Measurements from ENCODE around the gene ETHE1. TPM values are rescaled to one million over a fixed set of nuclear protein-coding genes. Genes with fewer than 3 reads are reported as not detected.

The ETHE1 gene
- total RNA-seq, 1 donor from 2014 or later = 54.9 TPM

DNA sequence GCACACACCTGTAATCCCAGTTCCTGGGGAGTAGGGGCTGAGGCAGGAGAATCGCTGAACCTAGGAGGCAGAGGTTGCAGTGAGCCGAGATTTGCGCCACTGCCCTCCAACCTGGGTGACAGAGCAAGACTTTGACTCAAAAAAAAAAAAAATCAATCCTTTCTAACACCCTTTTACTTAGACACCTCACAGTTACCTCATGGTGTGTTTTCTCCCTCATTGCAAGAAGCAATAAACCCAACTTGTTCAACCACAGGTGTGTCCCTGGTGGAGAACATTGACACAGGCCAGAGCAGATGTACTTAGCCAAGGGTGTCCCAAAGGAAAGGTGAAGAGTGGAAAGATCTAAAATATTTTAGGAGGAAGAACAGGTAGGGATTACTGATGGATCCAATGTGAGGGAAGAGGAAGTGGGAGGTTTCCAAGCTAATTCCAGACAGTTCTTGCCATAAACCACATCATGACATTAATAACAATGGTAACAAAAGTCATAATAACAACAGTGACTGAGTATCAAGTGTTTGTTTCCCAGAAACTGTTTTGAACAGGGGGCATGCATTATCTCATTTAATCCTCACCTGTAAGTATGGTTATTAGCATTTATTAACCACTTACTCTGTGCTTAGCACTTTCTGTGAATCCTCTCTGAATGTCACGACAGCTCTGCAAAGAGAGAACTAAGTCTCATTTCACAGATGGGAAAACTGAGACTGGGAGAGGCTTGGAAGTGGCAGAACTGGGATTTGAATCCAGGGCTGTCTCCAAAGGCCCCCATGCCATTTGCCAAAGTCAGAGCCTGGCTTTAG, 58.4 kb downstream of the ETHE1 start:
- intact Hi-C loops (cut with micrococcal nuclease) = loop anchor here (10.0 kb wide), 1 partner anchor 316 kb away; the partner anchor contains the start of gene KCNN4

DNA sequence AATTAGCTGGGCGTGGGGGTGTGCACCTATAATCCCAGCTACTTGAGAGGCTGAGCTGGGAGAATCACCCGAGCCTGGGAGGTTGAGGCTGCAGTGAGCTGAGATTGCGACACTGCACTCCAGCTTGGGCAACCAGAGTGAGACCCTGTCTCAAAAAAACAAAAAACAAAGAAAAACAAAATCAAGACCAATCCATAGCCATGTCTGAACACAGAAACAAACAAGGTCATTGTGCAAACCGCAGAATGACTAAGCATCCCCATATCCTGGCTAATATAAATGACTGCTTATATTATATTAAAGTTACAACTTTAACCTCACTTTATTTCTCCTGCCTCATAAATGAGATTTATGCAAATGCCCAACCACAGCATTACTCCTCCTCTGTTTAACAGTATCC, 59.3 kb downstream of the ETHE1 start:
- intact Hi-C loops (cut with micrococcal nuclease) = loop anchor here (10.0 kb wide), 1 partner anchor 317 kb away; the partner anchor contains the start of gene KCNN4

DNA sequence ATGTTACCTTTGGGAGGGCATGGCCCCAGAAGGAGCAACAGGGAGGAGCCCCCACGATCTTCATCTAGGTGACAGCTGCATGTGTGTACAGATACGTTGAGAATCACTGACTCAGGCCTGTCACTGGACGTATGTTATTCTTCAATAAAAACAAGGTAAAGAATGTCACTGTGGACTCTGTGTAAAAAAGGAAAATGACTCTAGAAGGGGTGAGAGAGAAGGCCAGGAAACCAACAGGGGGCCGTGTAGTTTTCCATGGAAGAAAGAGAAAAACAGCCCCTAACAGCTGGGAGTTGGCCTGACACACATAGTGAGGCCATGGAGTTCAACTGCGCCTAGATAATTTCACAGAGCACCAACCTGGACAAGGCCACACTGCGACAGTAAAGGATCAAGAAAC, 59.7 kb downstream of the ETHE1 start:
- intact Hi-C loops (cut with micrococcal nuclease) = loop anchor here (10.0 kb wide), 1 partner anchor 318 kb away; the partner anchor contains the start of gene KCNN4

DNA sequence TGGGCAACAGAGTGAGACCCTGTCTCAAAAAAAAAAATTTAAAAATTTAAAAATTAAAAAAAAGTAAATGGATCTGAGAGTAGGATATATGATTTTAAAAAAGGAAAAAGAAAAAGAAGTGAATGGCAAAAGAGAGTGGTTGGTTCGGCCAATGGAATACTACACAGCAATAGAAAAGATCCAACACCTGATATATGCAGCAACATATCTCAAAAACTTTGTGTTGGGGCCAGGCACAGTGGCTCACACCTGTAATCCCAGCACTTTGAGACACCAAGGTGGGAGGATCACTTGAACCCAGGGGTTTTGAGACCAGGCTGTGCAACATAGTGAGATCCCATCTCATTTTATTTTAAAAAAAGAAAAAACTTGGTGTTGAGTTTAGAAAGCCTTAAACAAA, 60.2 kb downstream of the ETHE1 start:
- intact Hi-C loops (cut with micrococcal nuclease) = loop anchor here (10.0 kb wide), 1 partner anchor 318 kb away; the partner anchor contains the start of gene KCNN4

DNA sequence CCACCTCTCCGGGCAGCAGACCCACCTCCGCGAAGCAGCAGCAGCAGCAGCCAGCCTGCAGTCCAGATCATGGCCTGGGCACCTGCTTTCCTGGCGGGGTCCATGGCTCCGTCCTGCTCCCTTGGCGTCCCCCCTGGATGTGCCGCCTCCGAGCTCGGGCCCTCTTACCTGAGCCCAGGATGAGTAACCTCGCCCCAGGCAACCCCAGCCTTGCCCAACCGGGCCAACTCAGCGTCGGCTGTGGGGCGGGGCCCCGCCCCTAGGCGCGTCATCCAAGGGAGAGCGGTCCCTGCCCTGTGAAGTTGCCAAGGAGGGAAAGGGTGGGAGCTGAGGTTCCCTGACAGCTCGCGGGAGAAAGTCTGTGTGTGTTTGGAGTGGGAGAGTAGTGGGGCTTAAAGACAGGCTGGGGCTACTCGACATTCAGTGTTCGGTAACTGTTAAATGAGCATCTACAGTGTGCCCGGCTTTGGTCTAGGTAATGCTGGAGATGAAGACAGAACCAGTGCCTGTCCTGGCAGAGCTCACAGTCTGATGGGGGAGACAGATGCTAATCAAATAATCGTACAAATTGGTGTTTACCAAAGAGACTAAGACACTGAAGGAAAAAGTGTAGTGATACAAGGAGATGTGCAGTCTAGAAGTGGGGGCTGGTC, 61.4 kb downstream of the ETHE1 start, which contains the start of gene LYPD3:
Gene LYPD3 (minus strand): TSS at position 141 of the 653 bp plus-strand sequence. CDS start 37 bp downstream, at position 104.
- intact Hi-C loops (cut with micrococcal nuclease) = loop anchor here (10.0 kb wide), 1 partner anchor 319 kb away; the partner anchor contains the start of gene KCNN4

DNA sequence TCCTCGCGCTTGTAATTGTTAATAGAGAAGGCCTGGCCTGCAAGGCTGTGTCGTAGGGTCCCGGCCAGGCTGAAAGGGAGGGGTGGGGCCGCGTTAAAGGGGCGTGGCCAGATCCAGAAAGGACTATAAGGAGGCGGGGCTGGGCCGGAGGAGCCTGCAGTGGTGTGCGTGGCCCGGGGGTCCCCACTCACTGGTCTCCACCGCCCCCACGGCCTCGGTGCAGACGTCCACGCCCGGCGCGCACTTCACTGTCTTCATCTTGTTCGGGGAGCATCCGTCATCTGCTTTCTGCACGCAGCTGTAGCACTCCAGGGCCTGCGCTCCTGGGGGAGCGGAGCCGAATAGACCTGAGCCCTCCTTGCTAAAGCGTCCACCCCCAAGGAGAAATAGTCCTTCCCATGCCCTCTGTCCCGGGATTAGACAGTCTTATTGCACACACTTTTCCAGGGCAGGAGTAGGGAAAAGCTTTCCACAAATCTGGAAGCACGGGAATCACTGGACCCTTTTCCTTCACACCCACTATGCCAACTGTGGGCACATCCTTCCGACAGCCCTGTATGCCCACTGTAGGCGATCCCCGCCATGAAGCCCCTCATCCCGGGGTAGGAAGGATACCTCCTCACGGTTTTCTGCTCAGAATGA, 62.7 kb downstream of the ETHE1 start:
- intact Hi-C loops (cut with micrococcal nuclease) = loop anchor here (5.0 to 10.0 kb wide), 2 partner anchors 133 to 321 kb away; partner anchors contain the start of genes IRGQ, KCNN4 and ZNF576

DNA sequence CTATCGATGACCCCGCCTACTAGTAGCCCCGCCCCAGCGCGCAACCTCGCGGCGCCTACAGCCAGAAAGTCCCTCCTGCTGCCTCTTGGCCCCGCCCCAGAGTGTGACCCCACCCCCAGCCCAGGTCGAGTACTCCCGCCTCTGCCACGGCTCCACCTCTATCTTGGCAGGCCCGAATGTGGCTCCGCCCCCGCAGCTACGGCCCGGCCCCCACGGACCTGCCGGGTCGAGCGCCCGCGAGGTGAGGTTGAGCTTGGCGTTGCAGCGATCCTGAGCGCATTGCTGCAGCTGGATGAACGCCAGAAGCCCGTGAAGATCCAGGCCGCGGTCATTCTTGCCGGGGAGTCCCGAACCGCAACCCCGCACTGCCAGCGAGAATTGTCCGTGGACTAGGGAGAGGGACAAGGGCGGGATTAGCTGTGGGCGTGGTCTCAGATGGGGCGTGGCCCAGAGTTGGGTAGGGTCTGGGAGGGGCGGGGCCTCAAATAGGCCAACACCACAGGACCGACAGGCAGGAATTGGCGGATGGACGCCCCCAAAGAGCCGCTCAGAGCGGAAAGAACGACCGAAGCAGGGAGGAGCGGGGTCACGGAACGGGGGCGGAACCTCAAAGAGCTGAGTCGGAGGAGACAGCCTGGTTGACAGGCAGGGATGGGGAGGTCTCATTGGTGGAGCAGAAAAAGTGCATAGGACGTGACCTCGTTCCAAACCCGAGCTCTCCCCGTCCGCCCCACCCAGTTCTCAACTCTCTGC, 63.4 kb downstream of the ETHE1 start:
- intact Hi-C loops (cut with micrococcal nuclease) = loop anchor here (1.0 to 10.0 kb wide), 8 partner anchors 12 to 321 kb away; partner anchors contain the start of genes IRGQ, KCNN4, PHLDB3 and ZNF576

DNA sequence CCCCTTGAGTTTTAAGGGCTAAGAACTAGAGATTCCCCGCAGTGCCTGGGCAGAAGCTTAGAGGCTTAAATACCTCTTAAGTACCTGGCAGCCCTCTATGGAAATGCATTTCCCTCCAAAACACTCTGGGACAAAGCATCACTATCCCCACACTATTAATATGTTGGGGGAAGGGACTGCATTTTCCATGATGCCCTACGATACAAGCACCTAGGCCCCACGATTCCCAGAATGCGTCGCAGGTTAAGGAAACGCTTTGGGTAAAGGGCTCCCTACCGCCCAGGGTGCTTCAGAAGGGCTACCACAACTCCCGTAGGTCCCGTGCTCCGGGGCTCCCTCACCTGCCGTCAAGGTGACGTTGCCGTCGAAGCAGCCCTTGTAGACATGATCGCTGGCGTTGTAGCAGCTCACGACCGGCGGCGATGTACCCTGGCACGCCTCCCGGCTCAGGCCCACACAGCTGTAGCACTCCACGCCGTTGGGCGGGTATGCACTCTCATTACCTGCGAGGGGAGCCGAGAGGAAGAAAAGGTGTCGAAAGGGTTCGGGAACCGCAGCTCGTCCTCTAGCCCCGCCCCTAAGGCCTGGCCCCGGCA, 64.1 kb downstream of the ETHE1 start:
- intact Hi-C loops (cut with micrococcal nuclease) = loop anchor here (1.0 to 10.0 kb wide), 8 partner anchors 12 to 322 kb away; partner anchors contain the start of genes IRGQ, KCNN4, PHLDB3 and ZNF576

DNA sequence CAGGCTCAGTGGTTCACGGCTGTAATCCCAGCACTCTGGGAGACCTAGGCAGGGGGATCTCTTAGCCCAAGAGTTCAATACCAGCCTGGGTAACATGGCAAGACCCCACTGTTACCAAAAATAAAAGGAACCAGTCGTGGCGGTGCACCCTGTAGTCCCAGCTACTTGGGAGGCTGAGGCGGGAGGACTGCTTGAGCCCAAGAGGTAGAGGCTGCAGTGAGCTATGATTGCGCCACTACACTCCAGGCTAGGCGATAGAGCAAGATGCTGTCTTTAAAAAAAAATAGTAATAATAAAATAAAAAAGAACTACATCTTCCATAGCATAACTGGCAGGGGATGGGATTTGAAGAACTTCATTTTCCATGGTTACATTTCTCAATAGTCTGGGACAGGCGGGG, 64.6 kb downstream of the ETHE1 start:
- intact Hi-C loops (cut with micrococcal nuclease) = loop anchor here (5.0 to 10.0 kb wide), 2 partner anchors 135 to 322 kb away; partner anchors contain the start of genes IRGQ, KCNN4 and ZNF576

DNA sequence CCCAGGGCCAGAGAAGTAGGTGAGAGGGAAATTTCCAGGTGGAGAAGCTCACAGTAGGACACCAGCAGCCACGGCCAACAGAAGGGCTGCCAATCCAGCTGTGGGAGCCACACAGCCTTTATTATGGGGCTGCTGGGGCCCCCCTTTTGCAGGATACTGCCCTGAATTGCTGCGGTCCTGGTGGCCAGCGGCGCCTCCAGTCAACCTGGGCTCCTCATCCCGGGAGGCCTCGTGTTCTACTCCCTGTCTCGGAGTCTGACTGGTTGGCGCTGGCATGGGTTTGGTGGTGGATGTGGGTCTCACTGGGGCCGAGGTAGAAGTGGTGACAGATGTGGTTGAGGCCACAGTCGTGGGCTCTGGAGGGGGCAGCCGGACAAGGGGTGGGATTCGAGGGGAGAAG, 65.7 kb downstream of the ETHE1 start:
- intact Hi-C loops (cut with micrococcal nuclease) = loop anchor here (5.0 to 10.0 kb wide), 2 partner anchors 136 to 323 kb away; partner anchors contain the start of genes IRGQ, KCNN4 and ZNF576

DNA sequence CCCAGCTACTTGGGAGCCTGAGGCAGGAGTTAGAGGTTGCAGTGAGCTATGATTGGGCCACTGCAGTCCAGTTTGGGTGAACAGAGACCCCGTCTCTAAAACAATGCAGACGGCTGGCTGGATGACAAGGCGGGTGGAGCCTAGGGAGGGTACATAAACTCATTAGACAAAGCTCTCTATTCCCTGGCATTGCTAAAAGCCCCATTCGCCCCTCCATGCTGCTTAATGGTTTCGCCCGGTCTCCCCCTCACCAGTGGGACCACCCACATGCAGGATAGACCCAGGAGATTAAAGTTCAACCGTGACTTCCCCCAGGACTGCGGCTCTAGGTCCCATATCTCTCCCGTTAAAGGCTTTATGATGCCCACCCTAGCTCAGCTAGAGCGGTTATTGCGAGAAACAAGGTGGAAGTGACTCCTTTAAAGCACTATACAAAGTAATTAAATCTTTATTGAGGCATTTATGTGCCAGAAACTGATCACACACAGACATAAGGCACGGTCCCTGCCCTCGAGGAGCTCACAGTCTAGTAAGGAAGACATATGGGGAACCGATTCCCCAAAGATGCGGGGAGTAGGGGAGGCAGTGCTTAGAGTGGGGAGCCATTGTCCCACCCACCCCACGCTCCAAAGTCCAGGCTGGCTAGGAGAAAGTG, 66.5 kb downstream of the ETHE1 start:
- intact Hi-C loops (cut with micrococcal nuclease) = loop anchor here (5.0 to 10.0 kb wide), 2 partner anchors 137 to 324 kb away; partner anchors contain the start of genes IRGQ, KCNN4 and ZNF576

DNA sequence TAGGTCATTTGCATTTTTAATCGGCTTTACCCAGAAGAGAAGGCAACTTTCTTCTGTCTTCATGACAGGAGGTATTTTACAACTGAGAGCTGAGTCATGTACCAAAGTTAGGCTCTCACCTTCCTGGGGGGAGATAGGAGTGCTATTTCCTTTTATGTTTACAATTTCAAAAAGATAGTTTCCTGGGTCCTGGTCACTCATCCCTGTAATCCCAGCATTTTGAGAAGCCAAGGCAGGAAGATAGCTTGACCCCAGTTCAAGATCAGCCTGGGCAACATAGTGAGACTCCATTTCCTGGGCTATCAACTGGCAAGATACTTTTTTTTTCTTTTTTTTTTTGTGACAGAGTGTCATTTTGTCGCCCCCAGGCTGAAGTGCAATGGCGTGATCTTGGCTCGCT, 69.2 kb downstream of the ETHE1 start:
- intact Hi-C loops (cut with micrococcal nuclease) = no loop called here

Other genes with a start within 250 kb of the ETHE1 start
- not detected in 2 replicates for gene CD177, start 173.5 kb downstream of the ETHE1 start, total RNA-seq
- gene TEX101, start 112.3 kb downstream of the ETHE1 start, total RNA-seq = not detected in 2 replicates
- 0.39 and 0.64 TPM in 2 replicates for gene LYPD3, start 61.6 kb downstream of the ETHE1 start, total RNA-seq
- gene PHLDB3, start 22.5 kb downstream of the ETHE1 start, total RNA-seq = 17.3 and 20.2 TPM in 2 replicates
- gene ZNF575, start 6.0 kb upstream of the ETHE1 start, total RNA-seq = 3.1 and 3.7 TPM in 2 replicates
- gene XRCC1, start 48.3 kb upstream of the ETHE1 start, total RNA-seq = 34.6 and 36.2 TPM in 2 replicates
- gene PINLYP, start 48.6 kb upstream of the ETHE1 start, total RNA-seq = 7.0 and 9.9 TPM in 2 replicates
- gene IRGQ, start 68.9 kb upstream of the ETHE1 start, total RNA-seq = 13.8 and 14.9 TPM in 2 replicates
- 15.6 and 17.5 TPM in 2 replicates for gene ZNF576, start 69.4 kb upstream of the ETHE1 start, total RNA-seq
- gene SRRM5, start 84.9 kb upstream of the ETHE1 start, total RNA-seq = 0.59 and 0.82 TPM in 2 replicates
- 29.0 TPM in 2 replicates for gene ZNF428, start 92.4 kb upstream of the ETHE1 start, total RNA-seq
- 0.16 TPM in 2 replicates for gene CADM4, start 112.6 kb upstream of the ETHE1 start, total RNA-seq
- gene PLAUR, start 143.0 kb upstream of the ETHE1 start, total RNA-seq = 11.7 and 12.5 TPM in 2 replicates
- not detected in 2 replicates for gene IRGC, start 188.9 kb upstream of the ETHE1 start, total RNA-seq
- gene SMG9, start 227.8 kb upstream of the ETHE1 start, total RNA-seq = 71.9 and 73.9 TPM in 2 replicates

Data from T-helper 2 cell treated with Interferon-gamma antibody and Interleukin-4, amounts not matched to agents 100 ng/mL and 5 ng/mL, for 36 hours (primary cell).